SK-N-MC (cell line): ENCODE measurements around the gene DNA2.

Experiments
- EZH2 ChIP-seq: fragments of 200-600 bp; sonication (generic); IDR thresholded peaks from one replicate; pipeline ENCODE4 v1.6.1; 2017; ENCODE audit warnings: antibody characterized with exemption
- POLR2AphosphoS5 ChIP-seq: IDR thresholded peaks from 2 replicates; pipeline ENCODE4 v1.6.1; 2012; ENCODE audit warnings: mild to moderate bottlenecking, low read depth, low read length, borderline replicate concordance

DNA sequence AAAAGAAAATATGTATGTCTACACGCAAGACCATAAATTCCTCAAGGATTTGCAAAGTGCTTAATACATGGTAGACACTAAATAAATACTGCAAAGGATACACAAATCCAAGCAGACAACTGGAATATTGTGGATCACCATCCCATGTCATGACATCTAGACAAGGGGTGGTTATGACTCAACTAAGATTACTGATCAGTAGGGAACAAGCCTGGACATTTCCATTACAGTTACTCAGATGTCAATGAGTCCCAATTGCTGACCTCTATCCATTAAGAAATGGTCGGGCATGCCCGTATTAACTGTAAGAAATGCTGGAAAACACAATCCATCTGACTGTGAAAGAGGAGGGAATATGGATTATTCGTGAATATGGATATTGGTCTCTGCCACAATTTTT lies 37.1 kb downstream of the DNA2 start:
- TF ChIP-seq POLR2AphosphoS5 (no peak), EZH2 (no peak)
